Gastroesophageal sphincter (tissue), 4 donors: Measurements from ENCODE around the gene KHDC4. TPM values are rescaled to one million over a fixed set of nuclear protein-coding genes. Genes with fewer than 3 reads are reported as not detected.

Source experiments
- ATAC-seq: fragments of 150-250 bp; one replicate; pipeline ENCODE4 v1.9.1; 2016; ENCODE audit warnings: mild to moderate bottlenecking, moderate library complexity
- H3K27ac ChIP-seq, 4 donors: fragments of 200-600 bp; sonication (generic) in 3 of 4; 1 replicate in 3 of 4; 2 replicates in 1 of 4; pipeline ENCODE4 v1.5.1; 2016 to 2019
- H3K27me3 ChIP-seq: fragments of 200-600 bp; sonication (generic); one replicate; pipeline ENCODE4 v1.5.1; 2019
- H3K36me3 ChIP-seq, 2 donors: fragments of 200-600 bp; sonication (generic); one replicate each; pipeline ENCODE4 v1.5.1; 2019; ENCODE audit warnings: control low read depth in 1 of 2
- H3K4me1 ChIP-seq, 3 donors: fragments of 200-600 bp; sonication (generic); 1 replicate in 2 of 3; 2 replicates in 1 of 3; pipeline ENCODE4 v1.5.1; 2016 to 2019; ENCODE audit warnings: control low read depth in 2 of 3
- H3K4me3 ChIP-seq, 2 donors: fragments of 200-600 bp; sonication (generic); one replicate each; pipeline ENCODE4 v1.5.1; 2019; ENCODE audit warnings: mild to moderate bottlenecking in 1 of 2, moderate library complexity in 1 of 2
- H3K9me3 ChIP-seq, 3 donors: fragments of 200-600 bp; sonication (generic); one replicate each; pipeline ENCODE4 v1.5.1; 2017 to 2019; ENCODE audit warnings: control low read depth in 2 of 3
- EP300 ChIP-seq: sonication (generic); formaldehyde crosslinking; IDR thresholded peaks from one replicate; pipeline ENCODE4 v1.6.1; 2017; ENCODE audit warnings: antibody characterized with exemption, mild to moderate bottlenecking
- POLR2A ChIP-seq, 2 donors: fragments of 450-650 bp; IDR thresholded peaks; one replicate each; pipeline ENCODE4 v1.6.1; 2017; ENCODE audit warnings: antibody characterized with exemption in 2 of 2, mild to moderate bottlenecking in 2 of 2, moderate library complexity in 1 of 2
- small RNA-seq, 4 donors: library from RNA; depleted of rRNA; stranded (forward); fragments of <200 nt; gene quantifications; one replicate each; pipeline ENCODE3, GENCODE V24; 2016
- total RNA-seq, 4 donors: library from RNA; depleted of rRNA; stranded (reverse); fragments of >200 nt; gene quantifications; one replicate each; pipeline ENCODE4 v1.1.0, GENCODE V29; 2016
- TF ChIP-seq, protein P1 (sequence below), 4 experiments: fragments of 200-600 bp in 2 of 4; fragments of 450-650 bp in 2 of 4; sonication (generic) in 1 of 4; IDR thresholded peaks; one replicate each; pipeline ENCODE4 v1.5.1; 2017 to 2019; ENCODE audit warnings: antibody characterized with exemption in 4 of 4, mild to moderate bottlenecking in 2 of 4, moderate library complexity in 2 of 4

Gene KHDC4
- total RNA-seq, 4 donors from 2014 or later = 20.4 to 57.4 (median 34.6) TPM

DNA sequence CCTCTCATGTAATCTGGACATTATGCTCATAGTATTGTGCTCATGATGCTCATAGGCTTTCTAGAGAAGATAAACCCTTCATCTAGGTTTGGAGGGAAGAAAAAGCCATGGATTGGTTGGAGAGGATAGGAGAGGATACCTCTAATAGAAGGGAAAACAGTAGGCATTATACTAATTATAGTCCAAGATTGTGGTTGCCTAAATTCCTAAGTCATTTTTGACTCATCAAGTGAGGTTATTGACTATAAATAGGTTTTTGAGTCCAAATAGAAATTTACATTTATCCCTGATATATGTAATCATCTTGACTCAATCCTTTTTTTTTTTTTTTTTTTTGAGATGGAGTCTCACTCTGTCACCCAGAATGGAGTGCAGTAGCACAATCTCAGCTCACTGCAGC is 69.8 kb downstream of the KHDC4 start:
- peaks cover 0 to 21% (median 6%) of the 10 kb centered on the region in 3 donors for H3K4me1 ChIP-seq
- H3K27me3 ChIP-seq = no peaks in the 10 kb centered on the region
- no peak for ATAC-seq
- TF ChIP-seq EP300 (no peak), POLR2A (IDR thresholded peaks at IDR 0.05) (no peak)
- TF ChIP-seq, protein P1, sequence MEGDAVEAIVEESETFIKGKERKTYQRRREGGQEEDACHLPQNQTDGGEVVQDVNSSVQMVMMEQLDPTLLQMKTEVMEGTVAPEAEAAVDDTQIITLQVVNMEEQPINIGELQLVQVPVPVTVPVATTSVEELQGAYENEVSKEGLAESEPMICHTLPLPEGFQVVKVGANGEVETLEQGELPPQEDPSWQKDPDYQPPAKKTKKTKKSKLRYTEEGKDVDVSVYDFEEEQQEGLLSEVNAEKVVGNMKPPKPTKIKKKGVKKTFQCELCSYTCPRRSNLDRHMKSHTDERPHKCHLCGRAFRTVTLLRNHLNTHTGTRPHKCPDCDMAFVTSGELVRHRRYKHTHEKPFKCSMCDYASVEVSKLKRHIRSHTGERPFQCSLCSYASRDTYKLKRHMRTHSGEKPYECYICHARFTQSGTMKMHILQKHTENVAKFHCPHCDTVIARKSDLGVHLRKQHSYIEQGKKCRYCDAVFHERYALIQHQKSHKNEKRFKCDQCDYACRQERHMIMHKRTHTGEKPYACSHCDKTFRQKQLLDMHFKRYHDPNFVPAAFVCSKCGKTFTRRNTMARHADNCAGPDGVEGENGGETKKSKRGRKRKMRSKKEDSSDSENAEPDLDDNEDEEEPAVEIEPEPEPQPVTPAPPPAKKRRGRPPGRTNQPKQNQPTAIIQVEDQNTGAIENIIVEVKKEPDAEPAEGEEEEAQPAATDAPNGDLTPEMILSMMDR (IDR thresholded peaks at IDR 0.05) = no peak
- H3K27ac ChIP-seq = no peak overlapping the region
- H3K9me3 ChIP-seq = no peaks in the 10 kb centered on the region
- H3K4me3 ChIP-seq = no peak overlapping the region
- no peaks in the 10 kb centered on the region for H3K36me3 ChIP-seq

Small RNA genes lying within 50 kb of the gene (small RNA-seq; reads per million reads assigned to genes)
- 0 reads per million in 4 donors for gene MIR6738
- gene RF00015 = 0 reads per million in 4 donors
- gene SCARNA4 = 0 reads per million in 4 donors
- 59.7 to 111 (median 94.4) reads per million in 4 donors for gene SNORA80E

Other genes starting within 250 kb of the KHDC4 start
- 100 to 1,000 TPM in 3 of 4 donors, 10 to 100 TPM in 1; 77.4 to 181 (median 152) TPM for gene YY1AP1, start 245.6 kb downstream of the KHDC4 start, total RNA-seq
- gene DAP3, start 245.3 kb downstream of the KHDC4 start, total RNA-seq = 100 to 1,000 TPM in 3 of 4 donors, 10 to 100 TPM in 1; 81.4 to 115 (median 107) TPM
- gene GON4L, start 77.2 kb downstream of the KHDC4 start, total RNA-seq = 10 to 100 TPM; 16.6 to 55.1 (median 35.9) TPM
- 10 to 100 TPM; 10.4 to 25.7 (median 19.7) TPM for gene SYT11, start 74.8 kb downstream of the KHDC4 start, total RNA-seq
- gene RIT1, start 23.1 kb downstream of the KHDC4 start, total RNA-seq = 10 to 100 TPM; 25.0 to 37.1 (median 30.0) TPM
- under 1 TPM in 1 of 4 donors, not detected in 3; 0.27 TPM for gene RXFP4, start 7.2 kb upstream of the KHDC4 start, total RNA-seq
- gene ARHGEF2, start 44.1 kb upstream of the KHDC4 start, total RNA-seq = 10 to 100 TPM; 69.7 to 94.0 (median 82.6) TPM
- gene SSR2, start 86.5 kb upstream of the KHDC4 start, total RNA-seq = 100 to 1,000 TPM; 103 to 157 (median 146) TPM
- gene UBQLN4, start 119.4 kb upstream of the KHDC4 start, total RNA-seq = 10 to 100 TPM; 19.6 to 29.6 (median 24.8) TPM
- 10 to 100 TPM; 66.8 to 79.3 (median 73.1) TPM for gene LAMTOR2, start 120.4 kb upstream of the KHDC4 start, total RNA-seq
- 10 to 100 TPM in 1 of 4 donors, not detected in 3; 22.1 TPM for gene RAB25, start 126.7 kb upstream of the KHDC4 start, total RNA-seq
- gene MEX3A, start 148.1 kb upstream of the KHDC4 start, total RNA-seq = under 1 TPM; under 0.01 to 0.78 (median 0.52) TPM
- 100 to 1,000 TPM; 327 to 617 (median 519) TPM for gene LMNA, start 180.3 kb upstream of the KHDC4 start, total RNA-seq
- gene SEMA4A, start 219.2 kb upstream of the KHDC4 start, total RNA-seq = 1 to 10 TPM; 1.7 to 7.5 (median 3.4) TPM